Neural progenitor cell (in vitro differentiated cells): Measurements from ENCODE around the gene SUCNR1.

Experiments used
- CTCF ChIP-seq: fragments of 200-600 bp; sonication (generic); IDR thresholded peaks from 2 replicates; pipeline ENCODE4 v1.5.1; 2017; ENCODE audit warnings: antibody characterized with exemption, mild to moderate bottlenecking
- EZH2 ChIP-seq: fragments of 200-600 bp; sonication (generic); IDR thresholded peaks from 2 replicates; pipeline ENCODE4 v1.6.1; 2017; ENCODE audit warnings: antibody characterized with exemption, mild to moderate bottlenecking, moderate library complexity
- EZH2phosphoT487 ChIP-seq: fragments of 200-600 bp; sonication (generic); IDR thresholded peaks from 2 replicates; pipeline ENCODE4 v1.6.1; 2017; ENCODE audit warnings: antibody characterized with exemption

GRCh38 chr3:151906751-151907150 is 33.3 kb downstream of the SUCNR1 start:
- TF ChIP-seq EZH2 (no peak), CTCF (no peak), EZH2phosphoT487 (no peak)
